HUES64 (cell line): ENCODE results near the gene NSMCE1.

Source experiments
- H3K27ac ChIP-seq: 2 replicates; pipeline ENCODE4 v1.7.0; 2013; ENCODE audit warnings: low read depth, low read length, inconsistent platforms
- H3K27me3 ChIP-seq: 2 replicates; pipeline ENCODE4 v1.6.1; 2013; ENCODE audit warnings: mild to moderate bottlenecking, low read length; ENCODE audit not compliant: insufficient read depth
- H3K36me3 ChIP-seq: 2 replicates; pipeline ENCODE4 v1.6.1; 2013; ENCODE audit warnings: mild to moderate bottlenecking, low read length; ENCODE audit not compliant: insufficient read depth
- H3K4me1 ChIP-seq: 2 replicates; pipeline ENCODE4 v1.6.1; 2013; ENCODE audit warnings: mild to moderate bottlenecking, low read length, moderate library complexity; ENCODE audit not compliant: insufficient read depth
- H3K4me3 ChIP-seq: 2 replicates; pipeline ENCODE4 v1.5.1; 2013; ENCODE audit warnings: mild to moderate bottlenecking, low read length, moderate library complexity
- H3K9ac ChIP-seq: 2 replicates; pipeline ENCODE4 v1.6.1; 2013; ENCODE audit warnings: mild to moderate bottlenecking, low read depth, low read length
- H3K9me3 ChIP-seq: 2 replicates; pipeline ENCODE4 v1.6.1; 2013; ENCODE audit warnings: low read depth, low read length; ENCODE audit not compliant: insufficient read depth
- WGBS: fragments of 150-250, 120-280 bp; methylation state at CpG from one replicate; pipeline ENCODE4 v1.1.7; 2013; ENCODE audit warnings: missing lambda C conversion rate; 5-methylcytosine and 5-hydroxymethylcytosine counted together

Gene NSMCE1

DNA sequence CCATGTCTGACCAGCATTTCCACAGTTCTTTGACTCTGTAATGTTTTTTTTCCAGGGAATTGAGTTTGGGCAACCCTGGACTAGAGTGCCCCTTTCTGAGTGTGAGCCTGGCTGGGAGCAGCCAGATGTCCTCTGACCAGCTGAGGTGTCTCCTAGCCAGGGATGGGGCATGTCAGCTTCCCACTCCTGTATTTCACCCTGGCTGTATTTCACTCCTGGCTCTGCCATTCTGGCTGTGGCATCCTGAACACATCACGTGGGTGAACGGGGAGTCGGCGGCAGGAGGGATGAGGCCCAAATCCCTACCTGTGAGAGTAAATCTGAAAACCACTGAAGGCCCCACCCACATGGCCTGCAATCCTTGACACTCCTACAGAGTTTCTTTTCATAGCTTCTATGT is 34.0 kb downstream of the NSMCE1 start:
- Histone ChIP-seq H3K27me3 (no peaks in the 10 kb centered on the region), H3K9ac (no peak overlapping the region), H3K4me1 (0 out of 2 replicates have a peak, but pooled peaks cover 4% of the 10 kb centered on the region), H3K4me3 (no peak overlapping the region), H3K36me3 (no peaks in the 10 kb centered on the region), H3K27ac (no peak overlapping the region), H3K9me3 (no peaks in the 10 kb centered on the region)
- WGBS = 82% methylated on average over 4 of the region's 4 CpGs

DNA sequence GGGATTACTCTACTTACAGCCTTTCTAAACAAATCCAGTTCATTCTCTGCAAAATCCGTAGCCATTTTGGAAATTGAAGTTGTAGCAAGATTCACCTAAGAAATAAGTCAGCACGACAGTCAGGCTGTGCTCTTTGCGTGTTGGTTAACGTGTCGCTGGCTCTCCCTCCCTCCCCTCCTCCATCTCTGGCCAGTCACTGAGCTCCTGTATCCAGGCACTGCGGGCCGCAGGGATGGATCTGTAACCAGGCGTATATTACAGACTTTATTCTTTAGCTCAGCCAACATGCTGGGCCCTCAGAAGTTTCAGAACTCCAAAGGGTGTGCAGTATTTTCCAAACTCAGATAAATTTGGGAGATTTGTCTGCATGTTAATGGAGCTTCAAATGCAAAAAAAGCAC is 34.4 kb downstream of the NSMCE1 start:
- WGBS = 84% methylated on average over 8 of the region's 8 CpGs
- Histone ChIP-seq H3K4me3 (no peak overlapping the region), H3K9ac (no peak overlapping the region), H3K27me3 (no peaks in the 10 kb centered on the region), H3K36me3 (no peaks in the 10 kb centered on the region), H3K4me1 (0 out of 2 replicates have a peak, but pooled peaks cover 4% of the 10 kb centered on the region), H3K9me3 (no peaks in the 10 kb centered on the region), H3K27ac (no peak overlapping the region)

DNA sequence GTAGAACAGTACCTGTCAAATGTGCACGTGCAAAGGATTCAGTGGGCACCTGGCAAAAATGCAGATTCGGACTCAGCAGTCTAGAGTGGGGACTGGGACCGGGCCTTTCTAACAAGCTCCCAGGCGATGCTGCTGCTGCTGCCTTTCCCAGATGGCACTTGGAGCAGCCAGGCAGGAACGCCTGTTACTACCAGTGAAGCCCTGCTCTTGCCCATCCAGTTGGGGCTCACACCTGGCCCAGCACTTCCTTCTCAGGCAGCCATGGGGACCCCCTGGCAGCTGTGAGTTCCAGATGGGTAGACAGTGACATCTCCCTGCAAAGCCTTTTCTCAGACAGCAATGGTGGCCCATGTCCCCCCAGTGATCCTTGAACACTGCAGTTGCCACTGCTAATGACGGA is 34.8 kb downstream of the NSMCE1 start:
- H3K27ac ChIP-seq = no peak overlapping the region
- WGBS = 94% methylated on average over 6 of the region's 6 CpGs

DNA sequence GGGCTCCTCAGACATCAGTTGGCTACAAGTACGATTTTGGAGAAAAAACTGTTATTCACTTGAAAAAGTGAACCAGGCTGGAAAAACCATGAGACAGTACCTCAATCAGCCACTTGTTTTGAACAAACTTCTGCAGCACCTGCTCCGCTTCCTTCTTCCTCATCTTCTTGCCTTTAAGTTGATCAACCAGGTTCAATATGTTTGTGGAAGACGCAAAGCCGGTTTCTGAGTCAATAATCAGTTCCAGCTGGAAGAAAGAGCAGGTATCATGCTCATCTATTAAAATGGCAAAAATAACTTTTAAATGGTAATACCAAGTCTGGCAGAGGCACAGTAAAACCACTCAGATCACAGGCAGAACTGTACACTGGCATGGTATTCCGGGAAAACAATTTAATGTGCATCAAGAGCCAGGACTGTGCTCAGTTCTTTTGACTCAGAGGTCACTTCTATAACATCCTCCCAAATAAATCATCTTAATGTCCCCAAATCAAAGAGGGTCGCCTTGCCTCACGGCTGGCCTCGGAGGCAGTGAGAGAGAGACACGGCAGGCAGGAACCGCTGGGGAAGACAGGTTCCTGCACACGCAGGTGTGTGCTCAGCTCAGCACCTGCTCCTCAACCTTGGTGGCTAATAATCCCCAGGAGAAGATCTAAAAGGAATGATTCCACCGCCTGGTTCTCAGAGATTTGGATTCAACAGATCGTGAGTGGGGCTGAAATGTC is 35.5 kb downstream of the NSMCE1 start:
- 0 out of 2 replicates have a peak, but pooled peaks cover 4% of the 10 kb centered on the region for H3K4me1 ChIP-seq

More for the DNA sequence above, 34.8 kb downstream of the NSMCE1 start:
- Histone ChIP-seq H3K4me3 (no peak overlapping the region), H3K27me3 (no peaks in the 10 kb centered on the region), H3K36me3 (no peaks in the 10 kb centered on the region), H3K4me1 (0 out of 2 replicates have a peak, but pooled peaks cover 4% of the 10 kb centered on the region), H3K9ac (no peak overlapping the region), H3K9me3 (no peaks in the 10 kb centered on the region)

DNA sequence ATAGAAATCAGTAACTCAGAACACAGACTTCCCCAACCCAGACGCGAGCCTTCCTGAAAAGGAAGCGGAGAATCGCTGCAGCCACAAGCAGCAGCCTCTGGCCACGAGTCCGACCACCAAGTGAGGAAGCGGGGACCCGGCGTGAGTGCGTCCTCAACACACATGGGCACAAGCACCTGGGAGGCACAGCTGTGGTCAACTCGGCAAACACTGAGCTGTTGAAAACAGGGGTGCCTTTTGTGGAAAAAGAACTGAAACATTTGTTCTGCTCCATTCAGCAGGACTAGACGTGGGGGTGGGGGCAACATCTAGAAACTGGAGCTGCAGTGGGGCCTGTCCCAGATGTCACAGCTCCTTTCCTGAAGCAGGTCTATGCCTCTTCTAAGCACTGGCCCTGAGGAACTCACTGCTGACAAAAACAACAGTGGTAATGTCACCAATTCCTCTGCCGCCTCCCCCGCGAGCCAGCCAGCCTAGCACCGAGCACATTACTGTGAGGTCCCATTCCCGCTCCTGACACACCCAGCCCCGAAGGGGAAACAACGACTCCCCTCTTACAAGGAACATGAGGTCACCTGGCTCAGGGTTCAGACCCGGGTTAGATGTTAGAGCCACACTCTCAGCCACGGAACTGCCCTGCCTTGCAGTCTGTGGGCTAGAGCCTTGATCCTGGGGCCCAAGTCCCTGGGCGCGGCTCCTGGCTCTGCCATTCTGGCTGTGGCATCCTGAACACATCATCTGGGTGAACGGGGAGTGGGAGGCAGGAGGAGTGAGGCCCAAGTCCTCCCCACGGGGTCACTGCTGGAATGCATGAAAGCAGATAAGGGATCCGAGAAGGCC is 36.3 kb downstream of the NSMCE1 start:
- H3K9ac ChIP-seq = no peak overlapping the region
- H3K4me3 ChIP-seq = no peak overlapping the region
- H3K27me3 ChIP-seq = no peaks in the 10 kb centered on the region
- WGBS = 94% methylated on average over 26 of the region's 26 CpGs
- H3K4me1 ChIP-seq = 0 out of 2 replicates have a peak, but pooled peaks cover 4% of the 10 kb centered on the region
- no peak overlapping the region for H3K27ac ChIP-seq
- no peaks in the 10 kb centered on the region for H3K36me3 ChIP-seq
- H3K9me3 ChIP-seq = no peaks in the 10 kb centered on the region

More for the DNA sequence above, 35.5 kb downstream of the NSMCE1 start:
- no peaks in the 10 kb centered on the region for H3K9me3 ChIP-seq
- WGBS = 88% methylated on average over 13 of the region's 13 CpGs
- no peaks in the 10 kb centered on the region for H3K36me3 ChIP-seq
- no peak overlapping the region for H3K27ac ChIP-seq
- H3K27me3 ChIP-seq = no peaks in the 10 kb centered on the region
- no peak overlapping the region for H3K9ac ChIP-seq
- no peak overlapping the region for H3K4me3 ChIP-seq

DNA sequence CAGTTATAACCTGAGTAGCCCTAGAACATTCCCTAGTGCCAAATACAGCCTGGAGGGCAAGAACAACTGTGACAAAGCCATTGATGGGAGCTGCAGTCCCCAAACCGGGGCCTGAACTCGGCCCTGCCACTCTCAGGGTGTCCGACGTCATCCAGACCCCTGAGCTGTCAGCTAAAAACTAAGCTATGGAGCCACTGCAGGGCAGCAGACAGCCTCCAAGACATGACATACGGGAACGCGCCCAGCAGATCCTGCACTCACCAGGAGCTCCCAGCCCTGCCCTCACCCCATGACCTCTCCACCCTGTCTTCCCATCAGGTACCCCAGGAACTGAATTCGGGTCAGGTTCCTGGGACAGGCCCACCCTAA is 36.9 kb downstream of the NSMCE1 start:
- H3K27me3 ChIP-seq = no peaks in the 10 kb centered on the region
- no peaks in the 10 kb centered on the region for H3K9me3 ChIP-seq
- H3K36me3 ChIP-seq = no peaks in the 10 kb centered on the region
- H3K27ac ChIP-seq = no peak overlapping the region
- H3K4me1 ChIP-seq = no peaks in the 10 kb centered on the region
- WGBS = 93% methylated on average over 8 of the region's 8 CpGs
- H3K9ac ChIP-seq = no peak overlapping the region
- no peak overlapping the region for H3K4me3 ChIP-seq

DNA sequence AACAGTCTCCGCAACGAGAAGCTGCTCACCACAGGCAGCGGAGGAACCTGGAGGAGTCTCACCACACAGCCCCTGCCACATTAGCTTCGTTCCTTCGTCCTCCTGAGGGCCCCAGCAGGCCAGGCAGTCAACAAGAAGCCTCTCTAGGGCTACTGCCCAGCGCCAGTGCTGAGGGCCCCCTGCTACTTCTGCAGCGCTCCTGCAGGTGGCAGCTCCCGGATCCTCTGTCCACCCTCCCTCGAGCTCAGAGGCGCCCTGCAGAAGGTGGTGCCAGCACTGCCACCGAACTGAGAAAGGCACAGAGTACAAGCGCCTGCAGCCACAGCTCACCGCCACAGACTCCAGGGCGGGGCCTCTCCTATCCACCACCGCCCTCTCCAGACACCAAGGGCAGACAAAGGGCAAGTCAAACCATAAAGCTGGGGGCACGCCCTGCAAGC is 38.0 kb downstream of the NSMCE1 start:
- no peak overlapping the region for H3K9ac ChIP-seq
- H3K4me3 ChIP-seq = no peak overlapping the region
- no peak overlapping the region for H3K27ac ChIP-seq
- no peaks in the 10 kb centered on the region for H3K36me3 ChIP-seq
- no peaks in the 10 kb centered on the region for H3K27me3 ChIP-seq
- 84% methylated on average over 16 of the region's 16 CpGs for WGBS
- H3K9me3 ChIP-seq = no peaks in the 10 kb centered on the region
- H3K4me1 ChIP-seq = no peaks in the 10 kb centered on the region

DNA sequence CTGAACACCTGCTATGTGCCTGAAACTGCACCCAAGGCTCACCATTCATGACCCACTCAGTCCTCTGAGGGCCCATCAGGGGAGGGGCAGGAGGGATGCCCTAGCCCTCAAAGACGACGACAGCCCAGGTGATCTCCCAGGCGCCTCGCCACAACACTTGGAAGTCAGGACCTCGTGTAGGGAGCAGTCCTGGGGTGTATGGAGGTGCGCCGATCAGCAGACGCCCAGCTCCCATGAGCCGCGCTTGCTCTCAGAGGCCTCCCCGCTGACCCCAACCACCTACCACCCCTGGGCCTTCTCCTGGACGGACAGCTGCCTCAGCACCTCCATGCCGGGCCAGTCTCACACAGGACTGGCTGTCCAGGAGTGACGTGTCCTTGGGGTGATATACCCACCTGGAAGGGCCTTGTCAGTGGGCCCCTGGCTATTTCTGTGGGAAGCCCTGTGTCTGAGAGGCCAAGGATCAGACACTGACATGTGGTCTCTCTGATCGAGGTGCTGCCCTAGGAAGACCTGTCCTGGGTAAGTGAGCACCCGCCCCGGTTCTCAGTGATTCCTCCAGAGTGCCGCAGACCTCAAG is 38.6 kb downstream of the NSMCE1 start:
- no peaks in the 10 kb centered on the region for H3K4me1 ChIP-seq
- H3K9me3 ChIP-seq = no peaks in the 10 kb centered on the region
- no peak overlapping the region for H3K9ac ChIP-seq
- H3K27ac ChIP-seq = no peak overlapping the region
- no peak overlapping the region for H3K4me3 ChIP-seq
- no peaks in the 10 kb centered on the region for H3K36me3 ChIP-seq
- WGBS = 96% methylated on average over 18 of the region's 18 CpGs
- no peaks in the 10 kb centered on the region for H3K27me3 ChIP-seq

DNA sequence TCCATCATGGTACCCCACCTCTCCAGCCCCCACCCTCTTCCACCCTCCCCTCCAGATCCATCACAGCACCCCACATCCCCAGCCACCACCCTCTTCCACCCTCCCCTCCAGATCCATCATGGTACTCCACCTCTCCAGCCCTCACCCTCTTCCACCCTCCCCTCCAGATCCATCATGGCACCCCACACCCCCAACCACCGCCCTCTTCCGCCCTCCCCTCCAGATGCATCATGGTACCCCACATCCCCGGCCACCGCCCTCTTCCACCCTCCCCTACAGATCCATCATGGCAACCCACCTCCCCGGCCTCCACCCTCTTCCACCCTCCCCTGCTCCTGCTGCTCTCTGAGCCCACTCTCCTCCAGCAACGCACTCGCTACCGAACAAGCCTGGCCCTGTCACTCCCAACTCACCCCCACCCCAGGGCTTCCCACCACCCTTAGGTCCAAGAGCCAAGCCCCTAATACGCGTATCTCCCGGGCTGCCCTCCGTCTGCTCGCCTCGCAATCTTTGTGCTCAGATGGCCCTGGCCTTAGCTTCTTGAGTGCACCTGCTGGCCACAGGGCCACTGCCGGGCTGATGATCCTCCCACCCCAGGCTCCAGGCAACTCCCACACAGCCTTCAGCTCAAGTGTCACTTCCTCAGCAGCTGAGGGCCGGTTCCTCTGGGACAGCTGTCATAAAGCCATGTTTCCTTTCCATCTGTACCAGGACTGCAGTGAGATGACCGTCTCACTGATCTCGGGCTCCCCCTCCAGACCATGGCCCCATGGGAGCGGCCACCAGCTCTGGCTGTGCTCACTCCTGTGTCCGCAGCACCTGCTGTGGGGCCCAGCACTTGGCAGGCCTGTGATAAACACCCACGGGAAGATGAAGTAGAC is 39.7 kb downstream of the NSMCE1 start:
- H3K4me1 ChIP-seq = no peaks in the 10 kb centered on the region
- H3K27me3 ChIP-seq = no peaks in the 10 kb centered on the region
- WGBS = 95% methylated on average over 21 of the region's 21 CpGs
- no peak overlapping the region for H3K4me3 ChIP-seq
- H3K9ac ChIP-seq = no peak overlapping the region
- H3K27ac ChIP-seq = no peak overlapping the region
- H3K9me3 ChIP-seq = no peaks in the 10 kb centered on the region
- no peaks in the 10 kb centered on the region for H3K36me3 ChIP-seq

DNA sequence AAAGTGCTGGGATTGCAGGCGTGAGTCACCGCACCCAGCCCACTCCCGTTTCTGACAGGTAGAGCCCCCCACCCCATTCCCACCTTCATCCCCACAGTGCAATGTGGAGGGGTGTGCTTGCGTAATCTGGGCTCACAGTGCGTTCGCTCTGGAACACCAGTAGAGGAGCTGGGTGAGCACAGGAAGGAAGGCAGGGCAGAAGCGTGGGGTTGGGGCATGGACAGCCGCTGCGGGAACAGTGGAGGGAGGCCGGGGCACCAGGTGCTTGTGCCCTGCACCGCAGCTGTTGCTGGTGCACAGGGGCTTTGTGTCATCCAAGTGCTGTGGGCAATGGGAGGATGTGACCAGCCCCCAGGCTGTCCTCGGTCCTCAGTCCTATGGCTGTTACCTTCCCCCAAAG is 40.5 kb downstream of the NSMCE1 start:
- Histone ChIP-seq H3K9me3 (no peaks in the 10 kb centered on the region), H3K4me1 (no peaks in the 10 kb centered on the region), H3K9ac (no peak overlapping the region), H3K27me3 (no peaks in the 10 kb centered on the region), H3K36me3 (no peaks in the 10 kb centered on the region), H3K27ac (no peak overlapping the region), H3K4me3 (no peak overlapping the region)
- 87% methylated on average over 12 of the region's 12 CpGs for WGBS
